Hepatocyte (in vitro differentiated cells): ENCODE measurements around the gene PHETA1. TPM values are rescaled to one million over a fixed set of nuclear protein-coding genes. Genes with fewer than 3 reads are reported as not detected.

Source experiments
- DNase-seq: peaks from one replicate; pipeline ENCODE4 v3.0.0-alpha.2; 2016; ENCODE audit warnings: low spot score
- H2AFZ ChIP-seq: fragments of 200-600 bp; sonication (generic); 2 replicates; pipeline ENCODE4 v1.6.0; 2016; ENCODE audit warnings: antibody characterized with exemption, mild to moderate bottlenecking
- H3K27ac ChIP-seq: fragments of 200-600 bp; sonication (generic); 2 replicates; pipeline ENCODE4 v1.5.1; 2016; ENCODE audit warnings: mild to moderate bottlenecking
- H3K27me3 ChIP-seq: fragments of 200-600 bp; sonication (generic); 2 replicates; pipeline ENCODE4 v1.6.1; 2016
- H3K36me3 ChIP-seq: fragments of 200-600 bp; sonication (generic); replicated peaks from 2 replicates; pipeline ENCODE4 v1.5.1; 2016; ENCODE audit warnings: low read depth; ENCODE audit not compliant: insufficient read depth
- H3K4me1 ChIP-seq: fragments of 200-600 bp; sonication (generic); 2 replicates; pipeline ENCODE4 v1.5.1; 2016; ENCODE audit warnings: mild to moderate bottlenecking, moderate library complexity; ENCODE audit not compliant: insufficient read depth
- H3K4me2 ChIP-seq: fragments of 200-600 bp; sonication (generic); 2 replicates; pipeline ENCODE4 v1.6.0; 2016
- H3K4me3 ChIP-seq: fragments of 200-600 bp; sonication (generic); 2 replicates; pipeline ENCODE4 v1.5.1; 2016; ENCODE audit warnings: mild to moderate bottlenecking
- H3K79me2 ChIP-seq: fragments of 200-600 bp; sonication (generic); 2 replicates; pipeline ENCODE4 v1.6.0; 2017; ENCODE audit warnings: mild to moderate bottlenecking
- H3K9me2 ChIP-seq: fragments of 200-600 bp; sonication (generic); replicated peaks from 2 replicates; pipeline ENCODE4 v1.6.0; 2017; ENCODE audit warnings: mild to moderate bottlenecking; ENCODE audit not compliant: insufficient read depth
- H3K9me3 ChIP-seq: fragments of 200-600 bp; sonication (generic); 2 replicates; pipeline ENCODE4 v1.5.1; 2016; ENCODE audit warnings: low read depth, mild to moderate bottlenecking
- H4K20me1 ChIP-seq: fragments of 200-600 bp; sonication (generic); 2 replicates; pipeline ENCODE4 v1.6.0; 2016; ENCODE audit warnings: mild to moderate bottlenecking; ENCODE audit not compliant: insufficient read depth, poor library complexity, severe bottlenecking
- EZH2 ChIP-seq: fragments of 200-600 bp; sonication (generic); IDR thresholded peaks from 2 replicates; pipeline ENCODE4 v1.6.1; 2016; ENCODE audit warnings: antibody characterized with exemption, mild to moderate bottlenecking, borderline replicate concordance
- EZH2phosphoT487 ChIP-seq: fragments of 200-600 bp; sonication (generic); IDR thresholded peaks from one replicate; pipeline ENCODE4 v1.6.1; 2018; ENCODE audit warnings: antibody characterized with exemption, mild to moderate bottlenecking, low read depth, moderate library complexity; ENCODE audit not compliant: unreplicated experiment, severe bottlenecking
- WGBS: methylation state at CpG from one replicate; pipeline ENCODE4 v1.1.6; 2016; ENCODE audit warnings: low lambda C conversion rate; ENCODE audit errors: missing lambda C conversion rate; 5-methylcytosine and 5-hydroxymethylcytosine counted together
- polyA plus RNA-seq: library from polyadenylated mRNA; unstranded; fragments of >200 nt; fragmentation: Nextera tagmentation; extraction: Ambion mirVana; gene quantifications from 2 replicates; pipeline ENCODE4 v1.2.1, GENCODE V29; 2016
- total RNA-seq: library from RNA; depleted of rRNA; stranded (reverse); fragments of >200 nt; gene quantifications from 2 replicates; pipeline ENCODE4 v1.2.3, GENCODE V29; 2014
- TF ChIP-seq, protein P1 (sequence below): fragments of 200-600 bp; sonication (generic); IDR thresholded peaks from 2 replicates; pipeline ENCODE4 v1.5.1; 2016; ENCODE audit warnings: antibody characterized with exemption, mild to moderate bottlenecking; ENCODE audit not compliant: poor library complexity

Gene PHETA1
- total and polyA plus RNA-seq, 2 experiments from 2014 or later, result 24.6 to 30.9 TPM

- H3K9me3 ChIP-seq, result no peaks in the 10 kb centered on the region
- DNase-seq, result no peak
- H3K27ac ChIP-seq, result no peak overlapping the region
- H3K9me2 ChIP-seq, result no peaks in the 10 kb centered on the region
- no peak overlapping the region for H3K4me3 ChIP-seq
- H3K4me1 ChIP-seq, result no peaks in the 10 kb centered on the region
- H4K20me1 ChIP-seq, result no peaks in the 10 kb centered on the region
- H3K4me2 ChIP-seq, result no peak overlapping the region
- H3K36me3 ChIP-seq, result no peaks in the 10 kb centered on the region
- 85% methylated on average over 8 of the region's 8 CpGs for WGBS
- no peaks in the 10 kb centered on the region for H3K79me2 ChIP-seq
- TF ChIP-seq EZH2, result no peak
- TF ChIP-seq, protein P1, sequence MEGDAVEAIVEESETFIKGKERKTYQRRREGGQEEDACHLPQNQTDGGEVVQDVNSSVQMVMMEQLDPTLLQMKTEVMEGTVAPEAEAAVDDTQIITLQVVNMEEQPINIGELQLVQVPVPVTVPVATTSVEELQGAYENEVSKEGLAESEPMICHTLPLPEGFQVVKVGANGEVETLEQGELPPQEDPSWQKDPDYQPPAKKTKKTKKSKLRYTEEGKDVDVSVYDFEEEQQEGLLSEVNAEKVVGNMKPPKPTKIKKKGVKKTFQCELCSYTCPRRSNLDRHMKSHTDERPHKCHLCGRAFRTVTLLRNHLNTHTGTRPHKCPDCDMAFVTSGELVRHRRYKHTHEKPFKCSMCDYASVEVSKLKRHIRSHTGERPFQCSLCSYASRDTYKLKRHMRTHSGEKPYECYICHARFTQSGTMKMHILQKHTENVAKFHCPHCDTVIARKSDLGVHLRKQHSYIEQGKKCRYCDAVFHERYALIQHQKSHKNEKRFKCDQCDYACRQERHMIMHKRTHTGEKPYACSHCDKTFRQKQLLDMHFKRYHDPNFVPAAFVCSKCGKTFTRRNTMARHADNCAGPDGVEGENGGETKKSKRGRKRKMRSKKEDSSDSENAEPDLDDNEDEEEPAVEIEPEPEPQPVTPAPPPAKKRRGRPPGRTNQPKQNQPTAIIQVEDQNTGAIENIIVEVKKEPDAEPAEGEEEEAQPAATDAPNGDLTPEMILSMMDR, result no peak
- TF ChIP-seq EZH2phosphoT487, result no peak
- H2AFZ ChIP-seq, result no peak overlapping the region
- no peaks in the 10 kb centered on the region for H3K27me3 ChIP-seq
Observed at GRCh38 chr12:111395336-111396187, 26.7 kb upstream of the PHETA1 start.

DNA sequence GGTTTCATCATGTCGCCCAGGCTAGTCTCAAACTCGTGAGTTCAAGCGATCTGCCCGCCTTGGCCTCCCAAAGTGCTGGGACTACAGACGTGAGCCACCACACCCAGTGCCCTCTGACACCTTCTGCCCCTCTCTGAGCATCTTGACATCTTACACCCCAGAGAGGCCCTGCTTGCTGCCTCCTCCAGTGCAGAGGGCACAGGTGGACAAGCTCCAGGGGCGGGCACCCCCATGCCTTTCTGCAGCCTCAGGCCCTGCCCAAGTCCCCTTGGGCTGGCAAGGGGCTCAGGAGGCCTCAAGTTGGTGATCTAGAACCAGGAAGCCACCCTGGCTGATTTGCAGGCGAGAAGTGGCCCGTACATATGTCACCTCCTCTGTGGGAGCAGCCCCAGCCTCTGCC is 25.6 kb upstream of the PHETA1 start:
- Histone ChIP-seq H3K27me3 (no peaks in the 10 kb centered on the region), H3K9me2 (no peaks in the 10 kb centered on the region), H4K20me1 (no peaks in the 10 kb centered on the region), H3K9me3 (no peaks in the 10 kb centered on the region), H3K4me1 (no peaks in the 10 kb centered on the region), H3K4me2 (no peak overlapping the region), H3K27ac (no peak overlapping the region), H2AFZ (no peak overlapping the region), H3K36me3 (no peaks in the 10 kb centered on the region), H3K4me3 (no peak overlapping the region), H3K79me2 (no peaks in the 10 kb centered on the region)
- TF ChIP-seq, protein P1, result no peak
- TF ChIP-seq EZH2, result no peak
- no peak for TF ChIP-seq EZH2phosphoT487
- DNase-seq, result no peak
- WGBS, result 85% methylated on average over 7 of the region's 8 CpGs

DNA sequence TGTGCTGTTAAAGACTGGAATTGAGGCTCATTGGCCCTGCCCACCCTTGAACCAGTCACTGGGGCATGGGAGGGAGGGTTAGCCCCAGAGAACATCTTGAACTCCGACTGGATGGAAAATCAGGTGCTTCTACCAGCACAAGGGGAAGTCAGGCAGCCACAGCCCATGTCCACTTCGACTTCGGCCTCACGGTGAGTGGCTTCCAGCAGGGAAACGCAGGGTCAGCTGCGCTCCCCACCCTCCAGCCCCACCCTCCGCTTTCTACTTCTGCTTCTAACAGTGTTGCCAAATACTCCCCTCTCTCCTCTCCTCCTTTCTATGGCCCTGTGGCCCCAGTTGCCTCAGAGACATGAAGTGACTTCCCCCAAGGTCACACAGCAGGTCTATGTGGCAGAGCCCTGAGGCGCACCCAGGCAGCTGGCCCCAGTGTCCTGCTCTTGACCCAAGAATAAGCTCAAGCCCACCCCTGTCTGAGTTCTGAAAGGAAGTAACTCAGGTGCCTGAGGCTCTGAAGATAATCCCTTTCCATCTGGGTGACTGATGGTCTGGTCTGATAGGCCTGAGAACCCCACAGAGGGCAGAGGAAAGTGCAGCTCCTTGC is 24.9 kb upstream of the PHETA1 start:
- H3K27me3 ChIP-seq, result no peaks in the 10 kb centered on the region
- 86% methylated on average over 3 of the region's 8 CpGs for WGBS
- DNase-seq, result no peak
- H3K4me1 ChIP-seq, result no peaks in the 10 kb centered on the region
- no peaks in the 10 kb centered on the region for H3K79me2 ChIP-seq
- H2AFZ ChIP-seq, result no peak overlapping the region
- no peak overlapping the region for H3K4me2 ChIP-seq
- H3K9me2 ChIP-seq, result no peaks in the 10 kb centered on the region
- no peak overlapping the region for H3K27ac ChIP-seq
- H3K4me3 ChIP-seq, result no peak overlapping the region
- no peak for TF ChIP-seq EZH2phosphoT487
- TF ChIP-seq, protein P1, result no peak
- TF ChIP-seq EZH2, result no peak
- H3K9me3 ChIP-seq, result no peaks in the 10 kb centered on the region
- no peaks in the 10 kb centered on the region for H3K36me3 ChIP-seq
- no peaks in the 10 kb centered on the region for H4K20me1 ChIP-seq
